A549 (cell line): Measurements from ENCODE around the gene DOK4. TPM values are rescaled to one million over a fixed set of nuclear protein-coding genes. Genes with fewer than 3 reads are reported as not detected.

Experiments
- ATOH8 ChIP-seq: fragments of 250-450 bp; sonication (Bioruptor Pico); IDR thresholded peaks from 2 replicates; pipeline ENCODE4 v1.5.0; 2020; ENCODE audit warnings: low read depth, mild to moderate bottlenecking, moderate library complexity
- CHD2 ChIP-seq: fragments of 150-350 bp; IDR thresholded peaks from 2 replicates; pipeline ENCODE4 v1.6.1; 2014; ENCODE audit warnings: low read length; ENCODE audit not compliant: partially characterized antibody
- CHD4 ChIP-seq: fragments of 200-600 bp; sonication (generic); IDR thresholded peaks from 2 replicates; pipeline ENCODE4 v1.6.1; 2016; ENCODE audit warnings: antibody characterized with exemption, mild to moderate bottlenecking, borderline replicate concordance
- CTCF ChIP-seq: fragments of >200 bp; sonication (Bioruptor Twin); formaldehyde crosslinking; IDR thresholded peaks from 3 replicates; pipeline ENCODE4 v1.5.1; 2016
- EHMT2 ChIP-seq: fragments of 200-600 bp; sonication (generic); IDR thresholded peaks from 2 replicates; pipeline ENCODE4 v1.6.1; 2016; ENCODE audit warnings: antibody characterized with exemption, low read depth, mild to moderate bottlenecking, moderate library complexity
- ELK1 ChIP-seq: fragments of 150-350 bp; IDR thresholded peaks from 2 replicates; pipeline ENCODE4 v1.6.1; 2014; ENCODE audit warnings: low read depth, mild to moderate bottlenecking, low read length
- EP300 ChIP-seq, 2 experiments: fragments of >200 bp; sonication (Bioruptor Twin); formaldehyde crosslinking; IDR thresholded peaks; 2 replicates in 1 of 2; 3 replicates in 1 of 2; pipeline ENCODE4 v1.6.1; 2016 to 2017
- ESRRA ChIP-seq: fragments of 150-350 bp; IDR thresholded peaks from 2 replicates; pipeline ENCODE4 v1.6.1; 2014; ENCODE audit warnings: mild to moderate bottlenecking, low read length, borderline replicate concordance
- FOXS1 ChIP-seq: fragments of 250-450 bp; sonication (Bioruptor Pico); IDR thresholded peaks from 2 replicates; pipeline ENCODE4 v1.5.0; 2020; ENCODE audit warnings: mild to moderate bottlenecking, moderate library complexity
- GATA3 ChIP-seq: IDR thresholded peaks from 2 replicates; pipeline ENCODE4 v1.6.1; 2012; ENCODE audit warnings: borderline replicate concordance
- HDAC2 ChIP-seq: fragments of 200-600 bp; sonication (generic); IDR thresholded peaks from 2 replicates; pipeline ENCODE4 v1.6.1; 2016
- HES2 ChIP-seq: fragments of >200 bp; sonication (Bioruptor Twin); formaldehyde crosslinking; IDR thresholded peaks from 2 replicates; pipeline ENCODE4 v1.6.1; 2016
- HOXB5 ChIP-seq: fragments of 250-450 bp; sonication (Bioruptor Pico); IDR thresholded peaks from 2 replicates; pipeline ENCODE4 v1.5.0; 2020; ENCODE audit warnings: mild to moderate bottlenecking, moderate library complexity
- JUN ChIP-seq, 2 experiments: fragments of >200 bp; sonication (Bioruptor Twin); formaldehyde crosslinking; IDR thresholded peaks; 2 replicates in 1 of 2; 3 replicates in 1 of 2; pipeline ENCODE4 v1.6.1; 2016 to 2017
- KDM1A ChIP-seq: fragments of 200-600 bp; sonication (generic); IDR thresholded peaks from 2 replicates; pipeline ENCODE4 v1.6.1; 2016; ENCODE audit warnings: low read depth, mild to moderate bottlenecking
- MAFK ChIP-seq: fragments of 450-650 bp; IDR thresholded peaks from 2 replicates; pipeline ENCODE4 v1.6.1; 2014; ENCODE audit not compliant: partially characterized antibody
- MAZ ChIP-seq: fragments of 150-350 bp; IDR thresholded peaks from 2 replicates; pipeline ENCODE4 v1.6.1; 2014; ENCODE audit warnings: antibody characterized with exemption, low read depth, low read length, borderline replicate concordance
- MYC ChIP-seq: IDR thresholded peaks from 2 replicates; pipeline ENCODE4 v1.6.1; 2012; ENCODE audit warnings: mild to moderate bottlenecking, inconsistent platforms, low read length, improper control_type of control experiment, borderline replicate concordance
- NPAS2 ChIP-seq: fragments of 250-450 bp; sonication (Bioruptor Pico); IDR thresholded peaks from 2 replicates; pipeline ENCODE4 v1.8.0; 2022; ENCODE audit warnings: mild to moderate bottlenecking, moderate library complexity, borderline replicate concordance
- NR3C1 ChIP-seq: fragments of >200 bp; sonication (Bioruptor Twin); formaldehyde crosslinking; IDR thresholded peaks from 3 replicates; pipeline ENCODE4 v1.6.1; 2017
- PBX3 ChIP-seq: IDR thresholded peaks from 2 replicates; pipeline ENCODE4 v1.6.1; 2012
- POLR2AphosphoS2 ChIP-seq: conservative IDR thresholded peaks from 2 replicates; pipeline ENCODE4 v1.6.1; 2012; ENCODE audit warnings: low read length, improper control_type of control experiment, inconsistent platforms
- RAD21 ChIP-seq, 2 experiments: fragments of >200 bp in 1 of 2; sonication (Bioruptor Twin) in 1 of 2; formaldehyde crosslinking in 1 of 2; IDR thresholded peaks in 1 of 2; conservative IDR thresholded peaks in 1 of 2; 2 replicates in 1 of 2; 3 replicates in 1 of 2; pipeline ENCODE4 v1.6.1; 2012 to 2018; ENCODE audit warnings: inconsistent platforms in 1 of 2
- RCOR1 ChIP-seq: fragments of 150-350 bp; IDR thresholded peaks from 2 replicates; pipeline ENCODE4 v1.6.1; 2014; ENCODE audit warnings: antibody characterized with exemption, low read length, low read depth
- REST ChIP-seq: fragments of 200-600 bp; sonication (generic); IDR thresholded peaks from 2 replicates; pipeline ENCODE4 v1.6.1; 2016; ENCODE audit warnings: antibody characterized with exemption, mild to moderate bottlenecking, moderate library complexity
- RFX5 ChIP-seq: fragments of 450-650 bp; IDR thresholded peaks from 2 replicates; pipeline ENCODE4 v1.7.1; 2014; ENCODE audit warnings: antibody characterized with exemption, mild to moderate bottlenecking, moderate library complexity
- SMC3 ChIP-seq: fragments of >200 bp; sonication (Bioruptor Twin); formaldehyde crosslinking; IDR thresholded peaks from 3 replicates; pipeline ENCODE4 v1.6.1; 2018; ENCODE audit warnings: inconsistent platforms
- SREBF2 ChIP-seq: fragments of 450-650 bp; IDR thresholded peaks from 2 replicates; pipeline ENCODE4 v1.6.1; 2014; ENCODE audit warnings: mild to moderate bottlenecking, moderate library complexity
- USF2 ChIP-seq: fragments of 450-650 bp; IDR thresholded peaks from 2 replicates; pipeline ENCODE4 v1.6.1; 2014; ENCODE audit warnings: antibody characterized with exemption
- ZC3H11A ChIP-seq: fragments of 450-650 bp; IDR thresholded peaks from 2 replicates; pipeline ENCODE4 v1.6.1; 2014; ENCODE audit warnings: antibody characterized with exemption, mild to moderate bottlenecking
- ZFP36 ChIP-seq: fragments of 450-650 bp; IDR thresholded peaks from 2 replicates; pipeline ENCODE4 v1.6.1; 2014; ENCODE audit warnings: borderline replicate concordance; ENCODE audit not compliant: partially characterized antibody
- ZSCAN20 ChIP-seq: fragments of 250-450 bp; sonication (Bioruptor Pico); IDR thresholded peaks from 2 replicates; pipeline ENCODE4 v1.8.0; 2022; ENCODE audit warnings: mild to moderate bottlenecking, moderate library complexity
- polyA plus RNA-seq, 4 experiments: library from polyadenylated mRNA; depleted of rRNA in 3 of 4; stranded (reverse); fragments of >200 nt; fragmentation: RNase III in 1 of 4; extraction: RNeasy Plus Mini Kit Qiagen cat#74134 plus additional on column Dnase treatment in 1 of 4; gene quantifications; 2 replicates in 3 of 4; 3 replicates in 1 of 4; pipeline ENCODE4 v1.2.3, GENCODE V29; 2011 to 2017

The DOK4 gene
- polyA plus RNA-seq, 2 of the 4 experiments (the other 2 are of a cell fraction), result 70.3 to 85.4 TPM

- TF ChIP-seq MAZ (no peak), SMC3 (no peak), EHMT2 (no peak), PBX3 (peak; percentile 30; the same call in 1 of the 2 replicates), FOXS1 (CRISPR knock-in tag) (no peak), ESRRA (0 out of 2 replicates have a peak, but pooled peaks have one; percentile 37), ZSCAN20 (no peak), CTCF (no peak), CHD2 (peak; percentile 99), ELK1 (no peak), ZFP36 (no peak), KDM1A (no peak), CHD4 (no peak), SREBF2 (no peak), NR3C1 (no peak), POLR2AphosphoS2 (no peak), USF2 (no peak), GATA3 (peak; percentile 65), HDAC2 (no peak), ATOH8 (CRISPR knock-in tag) (no peak), RCOR1 (no peak), RAD21 (conservative IDR thresholded peaks at IDR 0.05 in 1 of 2, IDR thresholded peaks at IDR 0.05 in 1 of 2) (0 out of 5 replicates have a peak, but pooled peaks of 1 of the 2 experiments have one; percentile 10), RFX5 (no peak), EP300 (IDR thresholded peaks at IDR 0.05) (no peak), HOXB5 (CRISPR knock-in tag) (no peak), MYC (no peak), JUN (IDR thresholded peaks at IDR 0.05) (peak; percentile 60 to 97), MAFK (no peak), HES2 (no peak), ZC3H11A (no peak), REST (peak; percentile 99), NPAS2 (CRISPR knock-in tag) (no peak)
These were observed 38.9 kb downstream of the DOK4 start, which contains the start of the genes CIAPIN1 and COQ9 (continued) for GRCh38 chr16:57447186-57447962.
